ENCODE measurements around the gene FGD5.

The FGD5 gene

GRCh38 chr3:14885307-14885706 is 66.5 kb downstream of the FGD5 start:
- Histone ChIP-seq H3K36me3 (ENCODE audit: control insufficient read depth, insufficient read depth, low read length) (no peaks in the 10 kb centered on the region), H3K27ac (ENCODE audit: low read depth, low read length) (no peak overlapping the region), H3K9ac (ENCODE audit: low read length) (no peak overlapping the region), H3K4me1 (ENCODE audit: control insufficient read depth, insufficient read depth, low read length) (no peaks in the 10 kb centered on the region), H3K4me3 (ENCODE audit: low read length) (no peak overlapping the region), H3K27me3 (ENCODE audit: control insufficient read depth, insufficient read depth, low read length) (no peaks in the 10 kb centered on the region)

GRCh38 chr3:14886101-14886500 is 67.3 kb downstream of the FGD5 start:
- Histone ChIP-seq H3K4me1 (ENCODE audit: control insufficient read depth, insufficient read depth, low read length) (no peaks in the 10 kb centered on the region), H3K36me3 (ENCODE audit: control insufficient read depth, insufficient read depth, low read length) (no peaks in the 10 kb centered on the region), H3K27ac (ENCODE audit: low read depth, low read length) (no peak overlapping the region), H3K27me3 (ENCODE audit: control insufficient read depth, insufficient read depth, low read length) (no peaks in the 10 kb centered on the region), H3K4me3 (ENCODE audit: low read length) (no peak overlapping the region), H3K9ac (ENCODE audit: low read length) (no peak overlapping the region)

- Histone ChIP-seq H3K27me3 (ENCODE audit: control insufficient read depth, insufficient read depth, low read length) (no peaks in the 10 kb centered on the region), H3K4me1 (ENCODE audit: control insufficient read depth, insufficient read depth, low read length) (no peaks in the 10 kb centered on the region), H3K27ac (ENCODE audit: low read depth, low read length) (no peak overlapping the region), H3K36me3 (ENCODE audit: control insufficient read depth, insufficient read depth, low read length) (no peaks in the 10 kb centered on the region), H3K9ac (ENCODE audit: low read length) (no peak overlapping the region), H3K4me3 (ENCODE audit: low read length) (no peak overlapping the region)
These were observed 70.4 kb downstream of the FGD5 start for GRCh38 chr3:14889205-14889604.

GRCh38 chr3:14889943-14890342 is 71.2 kb downstream of the FGD5 start:
- Histone ChIP-seq H3K36me3 (ENCODE audit: control insufficient read depth, insufficient read depth, low read length) (no peaks in the 10 kb centered on the region), H3K4me3 (ENCODE audit: low read length) (no peak overlapping the region), H3K27ac (ENCODE audit: low read depth, low read length) (no peak overlapping the region), H3K9ac (ENCODE audit: low read length) (no peak overlapping the region), H3K27me3 (ENCODE audit: control insufficient read depth, insufficient read depth, low read length) (no peaks in the 10 kb centered on the region), H3K4me1 (ENCODE audit: control insufficient read depth, insufficient read depth, low read length) (no peaks in the 10 kb centered on the region)

GRCh38 chr3:14890476-14890875 is 71.7 kb downstream of the FGD5 start:
- Histone ChIP-seq H3K9ac (ENCODE audit: low read length) (no peak overlapping the region), H3K27ac (ENCODE audit: low read depth, low read length) (no peak overlapping the region), H3K4me3 (ENCODE audit: low read length) (no peak overlapping the region)

GRCh38 chr3:14891135-14892132 is 72.7 kb downstream of the FGD5 start:
- Histone ChIP-seq H3K27ac (ENCODE audit: low read depth, low read length) (no peak overlapping the region), H3K4me1 (ENCODE audit: control insufficient read depth, insufficient read depth, low read length) (no peaks in the 10 kb centered on the region), H3K27me3 (ENCODE audit: control insufficient read depth, insufficient read depth, low read length) (no peaks in the 10 kb centered on the region), H3K9ac (ENCODE audit: low read length) (no peak overlapping the region), H3K4me3 (ENCODE audit: low read length) (no peak overlapping the region), H3K36me3 (ENCODE audit: control insufficient read depth, insufficient read depth, low read length) (no peaks in the 10 kb centered on the region)

More at GRCh38 chr3:14890476-14890875, 71.7 kb downstream of the FGD5 start:
- no peaks in the 10 kb centered on the region for H3K27me3 ChIP-seq (ENCODE audit: control insufficient read depth, insufficient read depth, low read length)
- H3K36me3 ChIP-seq (ENCODE audit: control insufficient read depth, insufficient read depth, low read length) = no peaks in the 10 kb centered on the region
- no peaks in the 10 kb centered on the region for H3K4me1 ChIP-seq (ENCODE audit: control insufficient read depth, insufficient read depth, low read length)

GRCh38 chr3:14892226-14892625 is 73.5 kb downstream of the FGD5 start:
- H3K9ac ChIP-seq (ENCODE audit: low read length) = no peak overlapping the region
- no peaks in the 10 kb centered on the region for H3K36me3 ChIP-seq (ENCODE audit: control insufficient read depth, insufficient read depth, low read length)
- no peaks in the 10 kb centered on the region for H3K27me3 ChIP-seq (ENCODE audit: control insufficient read depth, insufficient read depth, low read length)
- H3K27ac ChIP-seq (ENCODE audit: low read depth, low read length) = no peak overlapping the region
- no peaks in the 10 kb centered on the region for H3K4me1 ChIP-seq (ENCODE audit: control insufficient read depth, insufficient read depth, low read length)
- H3K4me3 ChIP-seq (ENCODE audit: low read length) = no peak overlapping the region

GRCh38 chr3:14894085-14894484 is 75.3 kb downstream of the FGD5 start:
- Histone ChIP-seq H3K9ac (ENCODE audit: low read length) (no peak overlapping the region), H3K36me3 (ENCODE audit: control insufficient read depth, insufficient read depth, low read length) (no peaks in the 10 kb centered on the region), H3K4me3 (ENCODE audit: low read length) (no peak overlapping the region), H3K27me3 (ENCODE audit: control insufficient read depth, insufficient read depth, low read length) (no peaks in the 10 kb centered on the region), H3K4me1 (ENCODE audit: control insufficient read depth, insufficient read depth, low read length) (no peaks in the 10 kb centered on the region), H3K27ac (ENCODE audit: low read depth, low read length) (no peak overlapping the region)

- Histone ChIP-seq H3K4me3 (ENCODE audit: low read length) (no peak overlapping the region), H3K27ac (ENCODE audit: low read depth, low read length) (no peak overlapping the region), H3K27me3 (ENCODE audit: control insufficient read depth, insufficient read depth, low read length) (no peaks in the 10 kb centered on the region), H3K36me3 (ENCODE audit: control insufficient read depth, insufficient read depth, low read length) (peaks cover 4% of the 10 kb centered on the region), H3K4me1 (ENCODE audit: control insufficient read depth, insufficient read depth, low read length) (peaks cover 1% of the 10 kb centered on the region), H3K9ac (ENCODE audit: low read length) (no peak overlapping the region)
These were observed 78.5 kb downstream of the FGD5 start for GRCh38 chr3:14897266-14897665.

GRCh38 chr3:14898929-14899328 is 80.2 kb downstream of the FGD5 start:
- peaks cover 2% of the 10 kb centered on the region for H3K4me1 ChIP-seq (ENCODE audit: control insufficient read depth, insufficient read depth, low read length)
- no peak overlapping the region for H3K27ac ChIP-seq (ENCODE audit: low read depth, low read length)
- H3K9ac ChIP-seq (ENCODE audit: low read length) = no peak overlapping the region
- no peak overlapping the region for H3K4me3 ChIP-seq (ENCODE audit: low read length)
- peaks cover 4% of the 10 kb centered on the region for H3K36me3 ChIP-seq (ENCODE audit: control insufficient read depth, insufficient read depth, low read length)
- H3K27me3 ChIP-seq (ENCODE audit: control insufficient read depth, insufficient read depth, low read length) = no peaks in the 10 kb centered on the region

- Histone ChIP-seq H3K4me1 (ENCODE audit: control insufficient read depth, insufficient read depth, low read length) (peaks cover 2% of the 10 kb centered on the region), H3K27ac (ENCODE audit: low read depth, low read length) (no peak overlapping the region), H3K4me3 (ENCODE audit: low read length) (no peak overlapping the region), H3K36me3 (ENCODE audit: control insufficient read depth, insufficient read depth, low read length) (peaks cover 4% of the 10 kb centered on the region), H3K27me3 (ENCODE audit: control insufficient read depth, insufficient read depth, low read length) (no peaks in the 10 kb centered on the region), H3K9ac (ENCODE audit: low read length) (no peak overlapping the region)
These were observed 81.3 kb downstream of the FGD5 start for GRCh38 chr3:14899993-14900618.

GRCh38 chr3:14900881-14901873 is 82.4 kb downstream of the FGD5 start:
- no peak overlapping the region for H3K4me3 ChIP-seq (ENCODE audit: low read length)
- H3K27me3 ChIP-seq (ENCODE audit: control insufficient read depth, insufficient read depth, low read length) = no peaks in the 10 kb centered on the region
- no peak overlapping the region for H3K27ac ChIP-seq (ENCODE audit: low read depth, low read length)
- H3K4me1 ChIP-seq (ENCODE audit: control insufficient read depth, insufficient read depth, low read length) = peaks cover 2% of the 10 kb centered on the region
- no peak overlapping the region for H3K9ac ChIP-seq (ENCODE audit: low read length)
- peaks cover 4% of the 10 kb centered on the region for H3K36me3 ChIP-seq (ENCODE audit: control insufficient read depth, insufficient read depth, low read length)
